Activated CD4-positive, alpha-beta T cell treated with anti-CD3 and anti-CD28 coated beads for 4 hours (primary cell): ENCODE measurements around the gene SPDYC.
"Not testable (repeated sequence)": the region's sequence is repeated elsewhere in the genome, so short reads cannot be mapped to it uniquely, and the experiment has no call there.

ENCODE experiments used
- DNase-seq, 2 donors: peaks; one replicate each; pipeline ENCODE4 v3.0.0-alpha.2; 2020

The SPDYC gene

GRCh38 chr11:65172600-65172999, 2.6 kb downstream of the SPDYC start:
- DNase-seq, result no peak

GRCh38 chr11:65174571-65175010, 4.6 kb downstream of the SPDYC start:
- DNase-seq, result not testable (repeated sequence)

GRCh38 chr11:65180877-65181568, 11.0 kb downstream of the SPDYC start:
- peak; percentile 39 to 47 for DNase-seq

GRCh38 chr11:65181569-65182257, 11.7 kb downstream of the SPDYC start, which contains the start of gene CAPN1:
CAPN1 (plus strand) TSS chr11:65181928; CDS start chr11:65182702, 774 bp downstream.
- DNase-seq, result peak; percentile 67 to 69

GRCh38 chr11:65182258-65183170, 12.5 kb downstream of the SPDYC start:
- DNase-seq, result no peak

GRCh38 chr11:65183201-65183891, 13.3 kb downstream of the SPDYC start:
- DNase-seq, result no peak

- DNase-seq, result no peak
These were observed 14.1 kb downstream of the SPDYC start for GRCh38 chr11:65184146-65184545.

GRCh38 chr11:65185171-65185570, 15.1 kb downstream of the SPDYC start:
- DNase-seq, result no peak

- no peak for DNase-seq
These were observed 15.9 kb downstream of the SPDYC start for GRCh38 chr11:65185869-65186341.

GRCh38 chr11:65186701-65187100, 16.7 kb downstream of the SPDYC start:
- DNase-seq, result no peak

GRCh38 chr11:65187146-65187675, 17.2 kb downstream of the SPDYC start:
- no peak for DNase-seq

GRCh38 chr11:65187971-65188461, 18.0 kb downstream of the SPDYC start:
- no peak for DNase-seq

GRCh38 chr11:65188486-65188885, 18.5 kb downstream of the SPDYC start:
- DNase-seq, result no peak

GRCh38 chr11:65189191-65189590, 19.2 kb downstream of the SPDYC start:
- no peak for DNase-seq

- no peak for DNase-seq
These were observed 24.5 kb downstream of the SPDYC start for GRCh38 chr11:65194564-65194963.

GRCh38 chr11:65204143-65204542, 34.1 kb downstream of the SPDYC start:
- DNase-seq, result no peak

GRCh38 chr11:65204646-65205601, 34.9 kb downstream of the SPDYC start:
- DNase-seq, result peak; percentile 38 to 52

- DNase-seq, result no peak
These were observed 35.6 kb downstream of the SPDYC start for GRCh38 chr11:65205602-65205967.

GRCh38 chr11:65206441-65206841, 36.4 kb downstream of the SPDYC start:
- DNase-seq, result no peak

GRCh38 chr11:65206901-65207300, 36.9 kb downstream of the SPDYC start:
- no peak for DNase-seq
